DND-41 (cell line): ENCODE data around the gene ZNF497.

Experiments
- ATAC-seq: fragments of 200-7000 bp; cut with Tn5 transposase; 3 replicates; pipeline ENCODE4 v1.9.1; 2021; ENCODE audit warnings: low read depth; ENCODE audit not compliant: insufficient read depth
- DNase-seq: peaks from one replicate; pipeline ENCODE4 v3.0.0-alpha.2; 2020
- H2AFZ ChIP-seq: 2 replicates; pipeline ENCODE4 v1.6.0; 2012; ENCODE audit warnings: low read depth, low read length
- H3K27ac ChIP-seq: 2 replicates; pipeline ENCODE4 v1.5.1; 2012; ENCODE audit warnings: low read length, inconsistent platforms
- H3K27me3 ChIP-seq: fragments of 200-600 bp; sonication (generic); 2 replicates; pipeline ENCODE4 v1.6.0; 2012; ENCODE audit warnings: low read length, mild to moderate bottlenecking, inconsistent platforms; ENCODE audit not compliant: insufficient read depth, poor library complexity
- H3K36me3 ChIP-seq: 2 replicates; pipeline ENCODE4 v1.5.1; 2012; ENCODE audit warnings: low read length, inconsistent platforms; ENCODE audit not compliant: insufficient read depth
- H3K4me1 ChIP-seq: 2 replicates; pipeline ENCODE4 v1.5.1; 2012; ENCODE audit warnings: mild to moderate bottlenecking, low read length; ENCODE audit not compliant: insufficient read depth
- H3K4me2 ChIP-seq: 2 replicates; pipeline ENCODE4 v1.6.0; 2012; ENCODE audit warnings: mild to moderate bottlenecking, moderate library complexity, low read length, inconsistent platforms; ENCODE audit not compliant: insufficient read depth
- H3K4me3 ChIP-seq, 2 experiments: fragments of 200-600 bp in 1 of 2; shearing (Covaris generic) in 1 of 2; 2 replicates each; pipeline ENCODE4 v1.5.1; 2012 to 2016; ENCODE audit warnings: inconsistent platforms in 2 of 2, low read length in 2 of 2, mild to moderate bottlenecking in 2 of 2, low read depth in 1 of 2, moderate library complexity in 1 of 2
- H3K79me2 ChIP-seq: 2 replicates; pipeline ENCODE4 v1.6.0; 2012; ENCODE audit warnings: low read length, inconsistent platforms; ENCODE audit not compliant: insufficient read depth
- H3K9ac ChIP-seq: 2 replicates; pipeline ENCODE4 v1.6.0; 2012; ENCODE audit warnings: low read depth, mild to moderate bottlenecking, inconsistent platforms, low read length, moderate library complexity
- H3K9me3 ChIP-seq: 2 replicates; pipeline ENCODE4 v1.5.1; 2012; ENCODE audit warnings: low read length, moderate library complexity, mild to moderate bottlenecking, inconsistent platforms; ENCODE audit not compliant: insufficient read depth, severe bottlenecking
- H4K20me1 ChIP-seq: 2 replicates; pipeline ENCODE4 v1.6.0; 2012; ENCODE audit warnings: low read length; ENCODE audit not compliant: insufficient read depth
- CTCF ChIP-seq: IDR thresholded peaks from 2 replicates; pipeline ENCODE4 v1.5.1; 2012; ENCODE audit warnings: borderline replicate concordance, low read length, moderate library complexity, mild to moderate bottlenecking; ENCODE audit not compliant: poor library complexity, severe bottlenecking; ENCODE audit errors: extremely low read depth
- EZH2 ChIP-seq: IDR thresholded peaks from 3 replicates; pipeline ENCODE4 v1.6.1; 2012; ENCODE audit warnings: borderline replicate concordance, low read depth, mild to moderate bottlenecking, moderate library complexity, low read length, inconsistent platforms; ENCODE audit not compliant: severe bottlenecking

Gene ZNF497

DNA sequence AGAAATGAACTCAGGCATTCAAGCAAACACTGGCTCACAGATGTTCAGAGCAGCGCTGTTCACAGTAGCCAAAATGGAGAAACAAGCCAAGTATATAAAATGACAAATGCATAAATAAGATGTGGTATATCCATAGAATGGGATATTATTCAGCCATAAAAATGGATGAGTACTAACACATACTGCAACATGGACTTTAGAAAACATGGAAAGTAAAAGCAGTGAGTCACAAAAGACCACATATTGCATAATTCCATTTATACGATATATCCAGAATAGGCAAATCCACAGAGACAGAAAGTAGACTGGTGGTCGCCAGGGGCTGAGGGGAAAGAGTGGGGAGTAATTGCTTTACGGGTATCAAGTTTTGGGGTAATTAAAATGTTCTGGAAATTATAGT is 11.6 kb upstream of the ZNF497 start:
- no peak for TF ChIP-seq CTCF
- TF ChIP-seq EZH2: no peak
- no peak for ATAC-seq
- no peaks in the 10 kb centered on the region for H3K9me3 ChIP-seq
- H2AFZ ChIP-seq: no peak overlapping the region
- H3K27ac ChIP-seq: no peak overlapping the region
- no peak overlapping the region for H3K9ac ChIP-seq
- no peak for DNase-seq
- H4K20me1 ChIP-seq: no peaks in the 10 kb centered on the region
- no peak overlapping the region for H3K4me2 ChIP-seq
- H3K79me2 ChIP-seq: peaks cover 4% of the 10 kb centered on the region
- H3K27me3 ChIP-seq: no peaks in the 10 kb centered on the region
- H3K36me3 ChIP-seq: no peaks in the 10 kb centered on the region; the same call in 1 of the 2 replicates
- no peak overlapping the region for H3K4me3 ChIP-seq
- peaks cover 2% of the 10 kb centered on the region for H3K4me1 ChIP-seq

- no peak overlapping the region for H3K4me3 ChIP-seq
- H3K9me3 ChIP-seq: no peaks in the 10 kb centered on the region
- H4K20me1 ChIP-seq: no peaks in the 10 kb centered on the region
- no peak overlapping the region for H3K4me2 ChIP-seq
- ATAC-seq (no peak), DNase-seq (no peak)
- no peaks in the 10 kb centered on the region for H3K27me3 ChIP-seq
- no peaks in the 10 kb centered on the region for H3K79me2 ChIP-seq
- TF ChIP-seq CTCF (no peak), EZH2 (no peak)
- peaks cover 5% of the 10 kb centered on the region for H3K36me3 ChIP-seq
- H3K4me1 ChIP-seq: no peaks in the 10 kb centered on the region
- H2AFZ ChIP-seq: no peak overlapping the region
- H3K27ac ChIP-seq: no peak overlapping the region
- no peak overlapping the region for H3K9ac ChIP-seq
Measured at GRCh38 chr19:58372311-58373133, 10.0 kb upstream of the ZNF497 start.

DNA sequence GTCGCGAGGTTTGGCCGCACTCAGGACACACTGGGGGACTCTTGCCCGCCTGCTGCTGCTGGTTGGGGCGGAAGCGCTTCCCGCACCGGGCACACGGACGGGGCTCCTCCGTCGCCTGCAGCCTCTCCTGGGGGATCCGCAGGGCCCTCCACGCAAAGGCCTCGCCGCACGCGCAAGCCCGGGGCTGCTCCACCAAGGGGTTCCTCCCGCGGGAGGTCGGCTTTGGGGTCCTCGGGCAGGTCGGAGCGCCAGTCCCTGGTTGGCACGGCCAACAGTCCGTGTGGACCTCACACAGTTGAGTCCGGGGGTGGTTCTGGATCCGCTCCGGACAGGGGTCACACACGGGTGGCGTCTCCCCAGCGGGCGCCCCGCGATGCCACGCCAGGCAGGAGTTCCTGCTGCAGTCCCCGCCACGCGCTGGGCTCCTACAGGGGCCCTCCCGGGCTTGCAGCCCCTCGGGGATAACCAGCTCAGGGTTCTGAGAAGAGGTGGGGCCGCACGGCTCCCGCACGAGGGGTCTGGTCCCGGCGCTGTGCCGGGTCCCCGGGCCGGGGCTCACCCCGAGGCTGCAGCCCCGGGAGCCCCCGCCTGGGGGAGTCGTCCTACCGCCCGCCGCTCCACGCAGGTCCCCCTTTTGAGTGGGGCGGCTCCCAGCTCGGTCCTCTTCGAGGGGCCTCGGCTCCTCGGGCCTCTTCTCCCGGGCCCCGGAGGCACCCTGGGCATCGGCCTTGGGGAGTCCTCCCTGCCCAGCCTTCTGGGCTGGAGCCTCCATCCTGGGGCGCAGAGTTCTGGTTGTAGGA is 6.2 kb upstream of the ZNF497 start:
- Histone ChIP-seq H3K27me3 (no peaks in the 10 kb centered on the region), H2AFZ (no peak overlapping the region), H3K9ac (no peak overlapping the region), H3K9me3 (no peaks in the 10 kb centered on the region), H3K36me3 (peaks cover 8% of the 10 kb centered on the region), H3K4me1 (no peaks in the 10 kb centered on the region), H3K4me2 (no peak overlapping the region), H3K79me2 (no peaks in the 10 kb centered on the region), H3K27ac (no peak overlapping the region), H4K20me1 (no peaks in the 10 kb centered on the region), H3K4me3 (no peak overlapping the region)
- ATAC-seq (no peak), DNase-seq (no peak)
- TF ChIP-seq CTCF: no peak
- TF ChIP-seq EZH2: no peak
